ENCODE data around the gene MYO1H.

GRCh38 chr12:109394891-109395290 is 47.2 kb downstream of the MYO1H start:
- TF ChIP-seq CTCF (IDR thresholded peaks at IDR 0.05) (no peak), POLR2A (IDR thresholded peaks at IDR 0.05) (no peak)

Data from uterus (tissue), 2 donors.